PC-9 (cell line): ENCODE results near the gene BLOC1S1.

Experiments used
- EZH2 ChIP-seq: fragments of 200-600 bp; sonication (generic); IDR thresholded peaks from 2 replicates; pipeline ENCODE4 v1.8.0; 2017; ENCODE audit warnings: antibody characterized with exemption, low read depth
- TF ChIP-seq, protein P1 (sequence below): fragments of 200-600 bp; sonication (generic); conservative IDR thresholded peaks from 2 replicates; pipeline ENCODE4 v1.6.1; 2017; ENCODE audit warnings: mixed run types, antibody characterized with exemption, mild to moderate bottlenecking, moderate library complexity

DNA sequence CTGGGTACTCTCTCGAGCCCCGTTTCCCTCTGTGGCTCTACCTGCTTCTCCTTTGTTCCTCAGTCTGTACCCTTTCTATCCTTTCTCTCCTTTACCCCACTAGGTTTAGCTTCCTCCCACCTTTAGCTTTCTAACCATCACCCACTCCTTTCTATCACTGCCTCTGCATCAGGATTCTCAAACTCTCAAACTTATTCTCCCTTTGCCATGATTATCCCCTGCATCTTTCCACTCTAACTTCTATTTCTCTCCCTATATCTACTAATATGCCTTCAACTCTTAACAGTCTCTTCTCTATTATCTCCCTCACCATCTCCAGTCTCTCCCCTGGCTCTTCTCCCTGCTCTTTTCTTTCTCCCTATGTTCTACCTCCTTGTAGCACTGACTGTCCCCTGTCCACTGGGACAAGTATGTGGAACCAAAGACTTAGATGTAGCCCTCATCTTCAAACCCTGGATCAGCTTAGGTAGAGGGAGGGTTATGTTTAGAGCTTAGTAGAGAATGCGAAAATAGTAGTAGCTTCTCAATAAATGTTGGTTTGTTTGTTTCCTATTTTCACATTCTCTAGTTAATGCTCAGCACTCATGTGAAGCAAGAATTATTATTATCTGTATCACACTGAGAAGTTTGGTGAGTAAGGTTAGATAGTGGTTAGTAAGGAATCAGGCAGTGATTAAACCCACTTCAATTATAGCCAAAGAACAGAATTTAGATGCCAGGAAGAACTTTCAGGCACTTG, 30.5 kb downstream of the BLOC1S1 start:
- no peak for TF ChIP-seq EZH2
- TF ChIP-seq, protein P1, sequence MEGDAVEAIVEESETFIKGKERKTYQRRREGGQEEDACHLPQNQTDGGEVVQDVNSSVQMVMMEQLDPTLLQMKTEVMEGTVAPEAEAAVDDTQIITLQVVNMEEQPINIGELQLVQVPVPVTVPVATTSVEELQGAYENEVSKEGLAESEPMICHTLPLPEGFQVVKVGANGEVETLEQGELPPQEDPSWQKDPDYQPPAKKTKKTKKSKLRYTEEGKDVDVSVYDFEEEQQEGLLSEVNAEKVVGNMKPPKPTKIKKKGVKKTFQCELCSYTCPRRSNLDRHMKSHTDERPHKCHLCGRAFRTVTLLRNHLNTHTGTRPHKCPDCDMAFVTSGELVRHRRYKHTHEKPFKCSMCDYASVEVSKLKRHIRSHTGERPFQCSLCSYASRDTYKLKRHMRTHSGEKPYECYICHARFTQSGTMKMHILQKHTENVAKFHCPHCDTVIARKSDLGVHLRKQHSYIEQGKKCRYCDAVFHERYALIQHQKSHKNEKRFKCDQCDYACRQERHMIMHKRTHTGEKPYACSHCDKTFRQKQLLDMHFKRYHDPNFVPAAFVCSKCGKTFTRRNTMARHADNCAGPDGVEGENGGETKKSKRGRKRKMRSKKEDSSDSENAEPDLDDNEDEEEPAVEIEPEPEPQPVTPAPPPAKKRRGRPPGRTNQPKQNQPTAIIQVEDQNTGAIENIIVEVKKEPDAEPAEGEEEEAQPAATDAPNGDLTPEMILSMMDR: no peak
